Femur (tissue), 1 donor: Measurements from ENCODE around the gene PSMD4.
"Not testable (repeated sequence)": the region's sequence is repeated elsewhere in the genome, so short reads cannot be mapped to it uniquely, and the experiment has no call there.

Source experiments
- DNase-seq: peaks from one replicate; pipeline ENCODE4 v3.0.0-alpha.2; 2017

The PSMD4 gene

GRCh38 chr1:151275341-151275740 is 20.8 kb downstream of the PSMD4 start:
- DNase-seq, result not testable (repeated sequence)

GRCh38 chr1:151277249-151277648 is 22.7 kb downstream of the PSMD4 start:
- no peak for DNase-seq

- peak; percentile 98 for DNase-seq
Measured at GRCh38 chr1:151281225-151281968, 26.9 kb downstream of the PSMD4 start.

GRCh38 chr1:151281969-151282882 is 27.7 kb downstream of the PSMD4 start, which contains the start of gene ZNF687:
Gene ZNF687, plus strand, starts transcription at chr1:151282299. Its CDS starts 3,993 bp downstream, at chr1:151286292.
- peak; percentile 100 for DNase-seq

GRCh38 chr1:151282883-151283725 is 28.6 kb downstream of the PSMD4 start:
- peak; percentile 61 for DNase-seq

- no peak for DNase-seq
Measured at GRCh38 chr1:151284013-151284577, 29.6 kb downstream of the PSMD4 start.

GRCh38 chr1:151286619-151287340 is 32.2 kb downstream of the PSMD4 start:
- DNase-seq, result no peak

GRCh38 chr1:151287341-151287699 is 32.8 kb downstream of the PSMD4 start:
- no peak for DNase-seq

- no peak for DNase-seq
Measured at GRCh38 chr1:151287767-151288500, 33.4 kb downstream of the PSMD4 start.

- DNase-seq, result no peak
Measured at GRCh38 chr1:151288502-151288901, 34.0 kb downstream of the PSMD4 start.

- no peak for DNase-seq
Measured at GRCh38 chr1:151289080-151289935, 34.8 kb downstream of the PSMD4 start.

- no peak for DNase-seq
Measured at GRCh38 chr1:151289991-151290708, 35.6 kb downstream of the PSMD4 start.

- no peak for DNase-seq
Measured at GRCh38 chr1:151290709-151291303, 36.3 kb downstream of the PSMD4 start.

GRCh38 chr1:151292207-151293030 is 37.9 kb downstream of the PSMD4 start:
- DNase-seq, result no peak

GRCh38 chr1:151293093-151293492 is 38.6 kb downstream of the PSMD4 start:
- DNase-seq, result no peak

GRCh38 chr1:151294742-151295462 is 40.4 kb downstream of the PSMD4 start:
- no peak for DNase-seq

- DNase-seq, result peak; percentile 58
Measured at GRCh38 chr1:151309811-151310323, 55.3 kb downstream of the PSMD4 start.
